Stimulated activated CD8-positive, alpha-beta memory T cell treated with anti-CD3 and anti-CD28 coated beads, Interleukin-2, amount 100 ng/mL, for 48 hours (primary cell): ENCODE results near the gene PTPRG.

Experiments
- DNase-seq, 2 donors: peaks; one replicate each; pipeline ENCODE4 v3.0.0-alpha.2; 2020; ENCODE audit warnings: low read depth in 2 of 2

PTPRG gene

GRCh38 chr3:61960976-61961375, 399.6 kb downstream of the PTPRG start:
- DNase-seq: no peak

GRCh38 chr3:61961900-61962299, 400.5 kb downstream of the PTPRG start:
- DNase-seq: no peak

- no peak for DNase-seq
Measured at GRCh38 chr3:61964566-61964965, 403.2 kb downstream of the PTPRG start.

GRCh38 chr3:61965770-61966131, 404.4 kb downstream of the PTPRG start:
- DNase-seq: no peak

- DNase-seq: no peak
Measured at GRCh38 chr3:61966200-61966599, 404.8 kb downstream of the PTPRG start.

- no peak for DNase-seq
Measured at GRCh38 chr3:61967019-61967418, 405.6 kb downstream of the PTPRG start.

GRCh38 chr3:61967937-61968336, 406.6 kb downstream of the PTPRG start:
- DNase-seq: no peak

- DNase-seq: no peak
Measured at GRCh38 chr3:61974662-61975061, 413.3 kb downstream of the PTPRG start.

- DNase-seq: no peak
Measured at GRCh38 chr3:61975199-61975598, 413.8 kb downstream of the PTPRG start.

- no peak for DNase-seq
Measured at GRCh38 chr3:61975936-61976335, 414.6 kb downstream of the PTPRG start.

GRCh38 chr3:61978460-61979419, 417.4 kb downstream of the PTPRG start:
- DNase-seq: no peak

- no peak for DNase-seq
Measured at GRCh38 chr3:61979638-61980037, 418.3 kb downstream of the PTPRG start.

- DNase-seq: no peak
Measured at GRCh38 chr3:61980041-61980440, 418.7 kb downstream of the PTPRG start.

GRCh38 chr3:61981060-61981459, 419.7 kb downstream of the PTPRG start:
- no peak for DNase-seq

- no peak for DNase-seq
Measured at GRCh38 chr3:61983479-61983878, 422.1 kb downstream of the PTPRG start.

GRCh38 chr3:61985020-61985419, 423.6 kb downstream of the PTPRG start:
- no peak for DNase-seq

- DNase-seq: no peak
Measured at GRCh38 chr3:61986473-61986872, 425.1 kb downstream of the PTPRG start.

GRCh38 chr3:61989681-61990080, 428.3 kb downstream of the PTPRG start:
- DNase-seq: no peak

- DNase-seq: no peak
Measured at GRCh38 chr3:61990327-61991027, 429.1 kb downstream of the PTPRG start.

GRCh38 chr3:61991706-61992105, 430.3 kb downstream of the PTPRG start:
- DNase-seq: no peak

GRCh38 chr3:61996366-61996765, 435.0 kb downstream of the PTPRG start:
- no peak for DNase-seq

- DNase-seq: no peak
Measured at GRCh38 chr3:61997101-61997500, 435.7 kb downstream of the PTPRG start.

GRCh38 chr3:62003835-62004234, 442.5 kb downstream of the PTPRG start:
- DNase-seq: no peak
